ENCODE results near the gene PGA4.

DNA sequence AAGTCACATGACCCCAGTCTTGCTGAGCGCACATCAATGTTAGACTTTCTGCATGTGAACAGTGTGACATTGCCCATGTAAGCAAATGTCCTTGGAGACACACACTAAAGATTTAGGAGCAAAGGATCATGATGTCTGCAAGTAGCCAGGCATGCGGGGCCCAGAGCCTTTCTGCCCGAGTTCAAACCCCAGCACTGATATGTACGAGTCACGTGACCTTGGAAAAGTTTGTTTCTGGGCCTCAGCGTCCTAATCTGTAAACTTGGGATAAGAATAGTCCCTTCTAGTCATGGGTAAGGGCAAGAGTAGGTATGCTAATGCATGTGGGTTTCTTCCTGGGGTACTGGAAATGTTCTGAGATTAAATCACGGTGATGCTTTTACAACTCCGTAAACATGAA is 35.6 kb upstream of the PGA4 start:
- TF ChIP-seq POU5F1 (IDR thresholded peaks at IDR 0.05; ENCODE audit: low read depth, low read length), result no peak
- TF ChIP-seq TAF7 (optimal IDR thresholded peaks at IDR 0.05; ENCODE audit: borderline replicate concordance, low read depth, low read length), result no peak
- TF ChIP-seq POLR2AphosphoS5 (IDR thresholded peaks at IDR 0.05; ENCODE audit: low read depth, low read length), result no peak
- no peak for TF ChIP-seq EZH2 (IDR thresholded peaks at IDR 0.05; ENCODE audit: low read depth, low read length, severe bottlenecking)
- TF ChIP-seq KDM1A (IDR thresholded peaks at IDR 0.05; ENCODE audit: borderline replicate concordance, low read length), result no peak
- TF ChIP-seq CTCF (IDR thresholded peaks at IDR 0.05; ENCODE audit: control extremely low read depth in 1 of 3, insufficient read depth in 1 of 3, low read depth in 1 of 3, low read length in 3 of 3), result no peak
